SIG-M5 treated with dmso at 0.1 percent for 504 hours (cell line): ENCODE data around the gene GABBR2.

ENCODE experiments used
- DNase-seq: peaks from one replicate; lab custom pipeline; 2025; ENCODE audit not compliant: unreplicated experiment; lab: John Stamatoyannopoulos, UW

The GABBR2 gene

DNA sequence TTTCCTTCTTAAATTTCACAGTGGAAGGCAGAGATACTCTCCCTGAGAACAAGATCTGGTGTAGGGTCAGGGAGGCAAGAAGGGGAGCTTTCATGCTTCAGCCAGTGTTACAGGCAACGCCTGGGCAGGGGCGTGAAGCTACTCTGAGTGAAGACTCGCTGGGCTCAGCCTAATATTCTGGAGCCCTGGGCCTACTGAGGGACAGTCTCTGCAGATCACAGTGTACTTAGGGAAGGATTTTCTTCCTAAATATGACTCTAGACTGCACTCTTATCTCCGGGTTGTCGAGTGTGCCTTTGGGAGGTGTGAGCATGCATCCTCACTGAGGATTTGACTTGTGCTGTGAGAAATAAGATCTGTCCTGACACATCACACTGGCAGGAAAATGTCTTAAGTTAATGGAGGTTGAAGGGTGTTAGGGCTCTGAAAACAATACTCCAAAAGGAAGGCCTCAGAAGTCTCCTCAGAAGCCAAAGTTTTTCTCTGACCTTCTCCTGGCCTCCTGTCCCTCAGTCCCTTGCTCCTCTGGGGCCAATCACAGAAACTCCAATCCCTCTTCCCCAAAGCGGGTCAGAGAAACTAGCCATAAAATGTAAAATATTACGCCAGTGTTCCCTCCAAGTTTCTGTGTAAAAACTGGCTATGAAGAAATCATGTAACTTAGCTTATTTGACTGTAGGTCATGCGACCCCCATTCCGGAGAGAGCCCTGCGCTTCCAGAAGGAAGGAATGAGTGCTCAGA, 296.5 kb downstream of the GABBR2 start:
- DNase-seq: no peak

GRCh38 chr9:98410185-98410697, 298.5 kb downstream of the GABBR2 start:
- DNase-seq: peak; percentile 64

GRCh38 chr9:98409719-98410118, 299.0 kb downstream of the GABBR2 start:
- DNase-seq: no peak

DNA sequence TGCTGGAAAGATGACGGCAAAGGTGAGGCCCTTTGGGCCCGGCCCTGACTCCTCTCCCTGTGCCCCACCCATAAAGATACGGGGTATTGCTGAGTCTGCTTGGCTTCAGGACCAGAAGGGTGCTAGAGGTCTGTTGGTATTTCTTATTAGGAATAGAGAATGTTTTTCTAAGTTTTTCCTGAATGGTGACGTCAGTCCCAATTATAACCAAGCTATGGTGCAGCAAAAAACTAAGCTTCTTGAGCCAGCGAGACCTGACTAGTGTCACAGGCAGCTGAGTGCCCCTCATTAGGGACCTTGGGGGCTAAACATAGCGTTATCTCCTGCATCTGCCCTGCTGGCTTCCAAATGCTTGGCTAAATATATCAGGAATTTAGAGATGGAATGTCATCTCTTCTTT, 302.3 kb downstream of the GABBR2 start:
- no peak for DNase-seq

DNA sequence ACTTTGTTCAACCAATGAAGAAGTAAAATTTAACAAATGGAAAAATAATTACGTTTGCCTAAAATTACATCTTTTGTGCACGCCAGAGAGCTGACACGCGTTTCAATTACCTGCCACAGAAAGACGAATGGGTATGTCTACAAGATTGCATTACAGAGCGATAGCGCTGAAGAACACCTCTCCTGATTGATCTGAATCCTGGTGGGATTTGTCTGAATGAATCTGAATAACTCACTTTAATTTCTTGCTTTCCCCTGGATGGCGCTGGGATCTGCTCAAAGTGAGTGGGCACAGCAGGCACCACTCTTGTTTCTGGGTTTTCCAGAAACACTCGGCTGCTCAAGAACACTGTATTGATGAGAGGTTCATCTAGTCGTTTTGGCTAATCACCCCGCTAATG, 304.5 kb downstream of the GABBR2 start:
- DNase-seq: no peak

DNA sequence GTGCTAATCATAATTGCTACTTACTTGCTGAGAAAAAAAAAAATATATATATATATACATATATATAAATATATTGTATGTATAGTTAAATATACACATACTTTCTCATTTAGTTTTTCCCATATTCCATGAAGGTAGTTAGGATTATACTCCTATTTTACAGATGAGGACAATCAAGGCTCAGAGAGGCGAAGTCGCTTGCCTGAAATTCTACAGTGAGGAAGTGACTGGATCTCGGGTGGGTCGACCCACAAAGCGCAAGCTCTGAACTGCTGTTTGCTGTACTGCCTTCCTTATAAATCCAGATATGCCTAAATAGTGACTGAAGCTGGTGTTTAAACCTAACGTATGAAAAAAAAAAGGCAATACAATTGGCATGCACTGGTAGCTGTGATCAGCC, 305.0 kb downstream of the GABBR2 start:
- DNase-seq: no peak

DNA sequence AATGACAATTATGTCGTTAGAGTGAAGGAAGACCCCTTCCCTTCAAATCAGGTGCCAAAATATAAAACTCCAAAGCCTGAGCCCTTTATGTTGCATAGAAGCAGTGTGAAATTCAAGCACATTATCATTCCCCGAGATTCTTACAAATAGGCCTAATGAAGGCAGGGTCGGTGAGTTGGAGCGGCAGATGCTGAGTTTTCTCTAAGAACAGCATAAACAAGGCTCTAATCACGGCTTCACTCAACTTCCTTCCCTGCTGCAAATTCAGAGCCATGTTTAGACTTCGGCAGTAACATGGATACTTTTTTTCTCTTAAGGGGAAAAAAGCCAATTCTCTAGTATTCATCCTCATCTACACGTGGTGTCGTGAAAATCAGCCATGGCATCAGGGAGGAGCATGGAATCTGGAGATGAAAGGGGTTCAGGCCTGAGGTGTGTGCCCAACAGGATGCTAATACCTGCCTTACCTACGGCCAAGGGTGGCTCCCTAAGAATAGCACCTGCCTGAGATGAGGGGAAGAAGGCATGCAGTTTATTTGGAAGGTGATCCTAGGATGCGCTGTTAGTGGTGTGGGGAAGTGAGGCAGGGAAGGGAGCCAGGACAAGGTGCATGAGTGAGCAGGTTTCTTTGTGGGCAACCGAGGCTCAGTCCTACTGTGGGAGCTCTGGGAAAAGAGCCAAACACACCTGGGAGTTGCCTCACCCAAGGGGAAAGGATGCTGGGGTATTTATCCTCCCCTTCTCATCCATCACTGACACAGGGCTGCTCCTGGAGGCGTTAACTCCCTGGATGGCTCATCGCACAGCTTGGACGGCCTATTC, 306.5 kb downstream of the GABBR2 start:
- no peak for DNase-seq

DNA sequence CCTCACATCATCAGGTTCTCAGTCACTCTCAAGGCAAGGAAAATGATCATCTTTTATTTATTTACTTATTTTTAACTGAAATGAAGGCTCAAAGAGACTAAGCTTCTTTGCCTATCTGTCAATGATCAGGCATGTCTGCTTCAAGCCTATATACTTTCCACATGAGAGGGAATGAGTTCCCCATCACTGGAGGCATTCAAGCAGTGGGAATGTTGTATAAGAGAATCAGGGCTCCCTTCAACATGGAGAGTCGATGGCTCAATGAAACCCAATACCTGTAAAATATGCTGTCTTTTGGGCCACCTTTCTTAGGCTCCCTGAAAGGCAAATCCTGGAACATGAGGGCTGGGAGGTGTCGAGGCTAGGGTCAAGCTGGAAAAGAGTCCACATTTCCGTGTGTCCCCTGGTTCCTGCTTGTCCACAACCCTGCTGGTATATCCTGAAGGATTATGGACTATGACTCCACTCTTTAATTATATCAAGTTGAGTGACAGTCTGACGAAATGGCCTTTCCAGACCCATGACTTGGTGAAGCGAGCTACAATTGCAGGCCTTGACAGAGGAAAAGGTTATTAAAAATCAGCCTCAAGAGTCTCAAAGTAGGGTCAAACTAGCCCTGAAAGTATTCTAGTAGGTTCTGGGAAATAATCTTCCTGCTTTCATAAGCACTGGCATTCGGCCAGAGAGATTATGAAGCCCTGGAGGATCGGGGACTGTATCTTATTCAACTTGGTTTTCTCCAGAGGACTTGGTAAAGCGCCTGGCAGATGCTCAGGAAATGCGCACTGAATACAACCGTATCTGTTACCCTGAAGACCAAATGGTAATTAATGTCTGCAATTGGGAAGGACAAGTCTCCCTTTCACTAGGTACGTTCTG, 307.4 kb downstream of the GABBR2 start:
- no peak for DNase-seq

DNA sequence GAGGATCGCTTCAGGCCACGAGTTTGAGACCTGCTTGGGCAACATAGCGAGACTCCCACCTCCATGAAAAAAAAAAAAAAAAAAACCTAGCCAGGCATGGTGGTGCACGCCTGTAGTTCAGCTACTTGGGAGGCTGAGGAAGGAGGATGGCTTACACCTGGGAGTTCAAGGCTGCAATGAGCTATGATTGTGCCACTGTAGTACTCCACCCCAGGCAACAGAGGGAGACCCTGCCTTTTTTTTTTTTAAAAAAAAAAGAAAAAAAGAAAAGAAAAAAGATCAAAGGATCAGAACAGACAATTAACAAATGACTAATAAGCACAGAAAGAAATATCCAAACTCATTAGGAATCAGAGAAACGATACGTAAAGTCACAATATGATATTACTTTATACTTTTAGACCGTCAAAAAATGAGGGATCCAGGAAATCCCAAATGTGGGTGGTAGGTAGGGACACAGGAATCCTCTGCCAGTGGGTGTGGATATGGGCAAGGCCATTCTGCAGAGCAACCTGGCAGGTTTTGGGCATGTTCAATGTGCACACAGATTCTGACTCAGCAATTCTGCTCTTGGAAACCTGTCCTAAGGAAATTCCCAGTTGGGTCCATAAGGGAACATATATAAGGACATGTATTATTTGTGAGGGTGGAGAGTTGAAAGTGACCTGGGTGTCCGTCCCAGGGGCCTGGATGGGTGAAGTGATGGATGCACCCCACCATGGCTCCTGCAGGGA, 308.6 kb downstream of the GABBR2 start:
- DNase-seq: no peak

GRCh38 chr9:98396656-98397055, 312.1 kb downstream of the GABBR2 start:
- DNase-seq: no peak

- no peak for DNase-seq
These were observed 312.5 kb downstream of the GABBR2 start for GRCh38 chr9:98396236-98396635.

GRCh38 chr9:98391867-98392266, 316.9 kb downstream of the GABBR2 start:
- DNase-seq: no peak

GRCh38 chr9:98391406-98391805, 317.3 kb downstream of the GABBR2 start:
- DNase-seq: no peak

DNA sequence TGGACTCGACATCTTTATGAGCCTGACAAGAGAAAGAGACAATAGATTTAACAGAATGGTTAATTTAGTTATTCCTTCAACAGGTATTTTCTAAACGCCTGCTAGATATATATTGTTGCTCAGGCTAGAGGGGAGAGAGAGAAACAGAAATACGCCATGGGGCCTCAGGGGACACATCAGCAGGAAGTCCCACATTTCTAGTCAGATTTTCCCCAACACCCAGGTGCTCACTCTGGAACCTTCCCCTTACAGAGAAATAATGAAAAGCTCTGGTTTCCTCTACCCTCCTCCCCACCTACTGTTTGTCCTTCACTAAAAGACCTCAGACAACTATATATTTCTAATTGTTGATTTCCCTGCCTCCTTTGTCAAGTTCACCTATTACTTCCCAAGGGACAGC, 323.0 kb downstream of the GABBR2 start:
- no peak for DNase-seq

GRCh38 chr9:98383758-98384157, 325.0 kb downstream of the GABBR2 start:
- no peak for DNase-seq

DNA sequence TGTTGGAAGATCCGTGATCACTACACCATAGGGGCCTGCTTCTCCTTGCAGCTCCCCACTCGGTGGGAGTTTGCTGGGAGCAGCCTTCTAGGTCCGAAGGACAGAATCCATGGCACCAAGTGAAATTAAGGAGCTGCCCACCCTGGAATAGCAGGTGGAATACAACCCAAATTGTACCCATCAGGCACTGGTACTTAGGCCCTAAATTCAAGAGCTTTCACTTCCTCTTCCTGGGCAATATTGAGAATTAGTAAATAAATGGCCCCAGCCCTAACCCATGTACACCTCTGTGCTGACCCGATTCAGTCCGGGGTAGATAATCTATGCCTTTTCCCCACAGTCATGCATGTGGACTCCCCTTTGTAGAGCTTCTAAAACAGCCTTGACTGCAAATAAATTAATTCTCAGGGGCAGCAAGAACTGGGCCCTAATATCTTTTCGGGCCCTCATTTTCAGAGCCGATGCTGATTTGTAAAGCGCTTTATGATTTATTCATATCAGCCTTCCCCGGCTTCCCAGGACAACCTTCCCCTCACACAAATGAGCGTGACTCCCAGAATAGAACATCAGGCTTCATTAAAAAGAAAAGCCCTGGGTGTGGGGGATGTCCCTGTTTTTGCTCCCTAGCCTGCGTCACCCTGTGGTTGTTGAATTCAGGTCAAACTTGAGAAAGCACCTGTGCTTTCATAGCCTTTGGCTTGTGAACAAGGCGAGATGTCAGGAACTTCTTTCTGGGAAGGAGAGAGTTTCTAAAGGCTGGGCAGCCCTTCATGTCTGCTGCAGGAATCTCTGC, 327.2 kb downstream of the GABBR2 start:
- DNase-seq: no peak

- DNase-seq: no peak
These were observed 328.6 kb downstream of the GABBR2 start for GRCh38 chr9:98380065-98380681.

DNA sequence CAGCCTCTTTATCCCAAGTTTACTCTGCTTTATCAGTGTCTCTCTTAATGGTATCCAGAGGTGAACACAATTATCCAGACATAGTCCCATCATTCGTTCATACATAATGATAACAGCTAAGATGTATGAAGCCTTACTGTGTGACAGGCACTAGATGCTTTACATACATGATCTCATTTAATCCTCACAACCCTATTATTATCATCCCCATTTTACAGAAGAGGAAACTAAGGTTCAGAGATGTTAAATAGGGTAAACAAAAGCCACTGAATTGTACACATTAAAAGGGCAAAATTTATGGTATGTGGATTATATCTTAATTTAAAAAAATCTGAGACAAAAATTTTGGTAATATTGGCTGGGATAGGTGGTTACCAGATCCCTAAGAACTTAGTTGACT, 329.2 kb downstream of the GABBR2 start:
- DNase-seq: no peak

- no peak for DNase-seq
These were observed 329.9 kb downstream of the GABBR2 start for GRCh38 chr9:98378794-98379193.
